ENCODE measurements around the gene SLC22A17.

- TF ChIP-seq EZH2phosphoT487 (IDR thresholded peaks at IDR 0.05; ENCODE audit: borderline replicate concordance, low read depth, low read length) (no peak), CTCF (conservative IDR thresholded peaks at IDR 0.05; ENCODE audit: low read length) (no peak)
Measured at GRCh38 chr14:23358553-23359166, 6.0 kb upstream of the SLC22A17 start.

Data from OCI-LY7 (cell line).